Panc1 (cell line): ENCODE data around the gene EPHA8. TPM values are rescaled to one million over a fixed set of nuclear protein-coding genes. Genes with fewer than 3 reads are reported as not detected.

Experiments
- ATAC-seq: fragments of 200-7000 bp; cut with Tn5 transposase; 2 replicates; pipeline ENCODE4 v1.9.1; 2020; ENCODE audit warnings: mild to moderate bottlenecking, moderate library complexity
- Bru-seq: library from RNA; stranded (reverse); fragments of 400-500 nt; gene quantifications from one replicate; lab custom pipeline; 2021; lab: Mats Ljungman, UMichigan
- BruChase-seq, 2 experiments: library from RNA; stranded (reverse); fragments of 400-500 nt; gene quantifications; one replicate each; lab custom pipeline; 2021; lab: Mats Ljungman, UMichigan
- BruUV-seq: library from RNA; stranded (reverse); fragments of 400-500 nt; replicated peaks from 2 replicates; lab custom pipeline; 2021; lab: Mats Ljungman, UMichigan
- CTCF ChIA-PET: fragments of 300-600 bp; sonication (Branson Sonifier 250); formaldehyde crosslinking; loops from one replicate; lab custom pipeline; 2022; ENCODE audit warnings: antibody characterized with exemption; lab: Charles Lee
- POLR2A ChIA-PET: fragments of 300-600 bp; sonication (Branson Sonifier 250); formaldehyde crosslinking; loops from one replicate; lab custom pipeline; 2022; ENCODE audit warnings: antibody characterized with exemption; lab: Charles Lee
- DNase-seq: peaks from one replicate; pipeline ENCODE4 v3.0.0-alpha.2; 2010; ENCODE audit warnings: low read depth, low spot score
- H3K27ac ChIP-seq: 2 replicates; pipeline ENCODE4 v1.5.1; 2011; ENCODE audit warnings: mild to moderate bottlenecking, low read length, inconsistent platforms
- H3K27me3 ChIP-seq: fragments of 200-500 bp; sonication (Bioruptor generic); 2 replicates; pipeline ENCODE4 v1.6.0; 2014; ENCODE audit warnings: low read length, inconsistent platforms; ENCODE audit not compliant: control insufficient read depth, insufficient read depth
- H3K36me3 ChIP-seq: fragments of 200-500 bp; sonication (Bioruptor generic); 2 replicates; pipeline ENCODE4 v1.5.1; 2014; ENCODE audit warnings: inconsistent platforms, mild to moderate bottlenecking, low read length, moderate library complexity; ENCODE audit not compliant: control insufficient read depth, insufficient read depth
- H3K4me1 ChIP-seq: 2 replicates; pipeline ENCODE4 v1.5.1; 2011; ENCODE audit warnings: inconsistent platforms, mild to moderate bottlenecking, low read length, moderate library complexity; ENCODE audit not compliant: control insufficient read depth, insufficient read depth
- H3K4me3 ChIP-seq, 2 experiments: 2 replicates each; pipeline ENCODE4 v1.5.1; 2011 to 2012; ENCODE audit warnings: low read depth in 2 of 2, low read length in 2 of 2, mild to moderate bottlenecking in 2 of 2, inconsistent platforms in 1 of 2, moderate library complexity in 1 of 2
- H3K9me3 ChIP-seq: fragments of 200-500 bp; sonication (Bioruptor generic); 2 replicates; pipeline ENCODE4 v1.5.1; 2014; ENCODE audit warnings: low read depth, mild to moderate bottlenecking, inconsistent platforms, low read length, moderate library complexity; ENCODE audit not compliant: control insufficient read depth, insufficient read depth
- POLR2AphosphoS5 ChIP-seq: IDR thresholded peaks from 2 replicates; pipeline ENCODE4 v1.6.1; 2012; ENCODE audit warnings: mild to moderate bottlenecking, low read depth, low read length, moderate library complexity
- SIN3A ChIP-seq: IDR thresholded peaks from 2 replicates; pipeline ENCODE4 v1.6.1; 2012; ENCODE audit warnings: low read depth, mild to moderate bottlenecking, low read length, moderate library complexity, borderline replicate concordance; ENCODE audit not compliant: insufficient read depth
- TCF7L2 ChIP-seq: IDR thresholded peaks from 2 replicates; pipeline ENCODE4 v1.6.1; 2011; ENCODE audit warnings: mild to moderate bottlenecking, low read depth, low read length, inconsistent platforms
- in situ Hi-C: cut with HindIII; loops from 2 replicates; pipeline ENCODE4 v1.10.0; 2016; ENCODE audit warnings: low sequenced_read_pairs, low pct_unique_long_range_greater_than_20kb
- intact Hi-C: fragments of 100-400 bp; cut with micrococcal nuclease; formaldehyde crosslinking; loops from one replicate; pipeline ENCODE4 v1.10.0; 2022; ENCODE audit not compliant: unreplicated experiment
- long read RNA-seq: library from polyadenylated mRNA; unstranded; transcript quantifications from one replicate; pipeline ENCODE4 v2.0.0, GENCODE V29; 2021; ENCODE audit not compliant: unreplicated experiment
- polyA plus RNA-seq: library from polyadenylated mRNA; unstranded; fragments of >200 nt; gene quantifications from one replicate; pipeline ENCODE4 v1.2.1, GENCODE V29; 2012; ENCODE audit warnings: missing spikeins; ENCODE audit not compliant: insufficient read length
- total RNA-seq: library from RNA; stranded (reverse); gene quantifications from one replicate; pipeline ENCODE4 v1.2.1, GENCODE V29; 2021; ENCODE audit not compliant: unreplicated experiment
- TF ChIP-seq, protein P1 (sequence below): fragments of 450-650 bp; IDR thresholded peaks from 2 replicates; pipeline ENCODE4 v1.5.1; 2017; ENCODE audit warnings: mild to moderate bottlenecking
- TF ChIP-seq, protein P2 (sequence below), 2 experiments: IDR thresholded peaks; 2 replicates each; pipeline ENCODE4 v1.6.1; 2011 to 2012; ENCODE audit warnings: low read depth in 2 of 2, control low read depth in 1 of 2, low read length in 1 of 2, mild to moderate bottlenecking in 1 of 2, moderate library complexity in 1 of 2; ENCODE audit not compliant: insufficient read depth in 1 of 2

EPHA8 gene
- not detected for total RNA-seq
- not detected for polyA plus RNA-seq
- Bru-seq, nascent RNA, result percentile 5 among the genes with signal in this experiment
- percentile 10 among the genes with signal in this experiment for BruChase-seq, experiment 1, labeled RNA remaining after a 2-hour chase
- BruChase-seq, experiment 2, labeled RNA remaining after a 6-hour chase, result percentile 10 among the genes with signal in this experiment
- long read RNA-seq, result 0 reads

GRCh38 chr1:22562584-22563583, at the start of gene EPHA8:
Gene EPHA8, plus strand, starts transcription at chr1:22563489. Its CDS starts 147 bp downstream, at chr1:22563636.
- TF ChIP-seq SIN3A (no peak), POLR2AphosphoS5 (no peak), TCF7L2 (no peak)
- TF ChIP-seq, protein P1, sequence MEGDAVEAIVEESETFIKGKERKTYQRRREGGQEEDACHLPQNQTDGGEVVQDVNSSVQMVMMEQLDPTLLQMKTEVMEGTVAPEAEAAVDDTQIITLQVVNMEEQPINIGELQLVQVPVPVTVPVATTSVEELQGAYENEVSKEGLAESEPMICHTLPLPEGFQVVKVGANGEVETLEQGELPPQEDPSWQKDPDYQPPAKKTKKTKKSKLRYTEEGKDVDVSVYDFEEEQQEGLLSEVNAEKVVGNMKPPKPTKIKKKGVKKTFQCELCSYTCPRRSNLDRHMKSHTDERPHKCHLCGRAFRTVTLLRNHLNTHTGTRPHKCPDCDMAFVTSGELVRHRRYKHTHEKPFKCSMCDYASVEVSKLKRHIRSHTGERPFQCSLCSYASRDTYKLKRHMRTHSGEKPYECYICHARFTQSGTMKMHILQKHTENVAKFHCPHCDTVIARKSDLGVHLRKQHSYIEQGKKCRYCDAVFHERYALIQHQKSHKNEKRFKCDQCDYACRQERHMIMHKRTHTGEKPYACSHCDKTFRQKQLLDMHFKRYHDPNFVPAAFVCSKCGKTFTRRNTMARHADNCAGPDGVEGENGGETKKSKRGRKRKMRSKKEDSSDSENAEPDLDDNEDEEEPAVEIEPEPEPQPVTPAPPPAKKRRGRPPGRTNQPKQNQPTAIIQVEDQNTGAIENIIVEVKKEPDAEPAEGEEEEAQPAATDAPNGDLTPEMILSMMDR, result no peak
- TF ChIP-seq, protein P2, sequence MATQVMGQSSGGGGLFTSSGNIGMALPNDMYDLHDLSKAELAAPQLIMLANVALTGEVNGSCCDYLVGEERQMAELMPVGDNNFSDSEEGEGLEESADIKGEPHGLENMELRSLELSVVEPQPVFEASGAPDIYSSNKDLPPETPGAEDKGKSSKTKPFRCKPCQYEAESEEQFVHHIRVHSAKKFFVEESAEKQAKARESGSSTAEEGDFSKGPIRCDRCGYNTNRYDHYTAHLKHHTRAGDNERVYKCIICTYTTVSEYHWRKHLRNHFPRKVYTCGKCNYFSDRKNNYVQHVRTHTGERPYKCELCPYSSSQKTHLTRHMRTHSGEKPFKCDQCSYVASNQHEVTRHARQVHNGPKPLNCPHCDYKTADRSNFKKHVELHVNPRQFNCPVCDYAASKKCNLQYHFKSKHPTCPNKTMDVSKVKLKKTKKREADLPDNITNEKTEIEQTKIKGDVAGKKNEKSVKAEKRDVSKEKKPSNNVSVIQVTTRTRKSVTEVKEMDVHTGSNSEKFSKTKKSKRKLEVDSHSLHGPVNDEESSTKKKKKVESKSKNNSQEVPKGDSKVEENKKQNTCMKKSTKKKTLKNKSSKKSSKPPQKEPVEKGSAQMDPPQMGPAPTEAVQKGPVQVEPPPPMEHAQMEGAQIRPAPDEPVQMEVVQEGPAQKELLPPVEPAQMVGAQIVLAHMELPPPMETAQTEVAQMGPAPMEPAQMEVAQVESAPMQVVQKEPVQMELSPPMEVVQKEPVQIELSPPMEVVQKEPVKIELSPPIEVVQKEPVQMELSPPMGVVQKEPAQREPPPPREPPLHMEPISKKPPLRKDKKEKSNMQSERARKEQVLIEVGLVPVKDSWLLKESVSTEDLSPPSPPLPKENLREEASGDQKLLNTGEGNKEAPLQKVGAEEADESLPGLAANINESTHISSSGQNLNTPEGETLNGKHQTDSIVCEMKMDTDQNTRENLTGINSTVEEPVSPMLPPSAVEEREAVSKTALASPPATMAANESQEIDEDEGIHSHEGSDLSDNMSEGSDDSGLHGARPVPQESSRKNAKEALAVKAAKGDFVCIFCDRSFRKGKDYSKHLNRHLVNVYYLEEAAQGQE (IDR thresholded peaks at IDR 0.05; ENCODE audit: insufficient read depth in 1 of 2, low read depth in 2 of 2, low read length in 1 of 2), result no peak
- ATAC-seq, result no peak
- POLR2A ChIA-PET, result no interaction called here
- Histone ChIP-seq H3K27me3 (peaks cover 21% of the 10 kb centered on the region), H3K36me3 (no peaks in the 10 kb centered on the region), H3K9me3 (no peaks in the 10 kb centered on the region), H3K4me3 (no peak within 1 kb of the TSS; a peak in 1 of 4 replicates), H3K27ac (no peak within 1 kb of the TSS), H3K4me1 (0 out of 2 replicates have a peak, but pooled peaks cover 5% of the 10 kb centered on the region)
- intact Hi-C loops (no loop called here), in situ Hi-C loops (no loop called here)
- CTCF ChIA-PET, result no interaction called here
- no TSS peak for BruUV-seq
- no peak for DNase-seq

- BruUV-seq, result no TSS peak
- POLR2A ChIA-PET, result no interaction called here
- no peak overlapping the region for H3K4me3 ChIP-seq
- CTCF ChIA-PET, result no interaction called here
- H3K27me3 ChIP-seq, result no peaks in the 10 kb centered on the region
- ATAC-seq, result no peak
- peaks cover 22% of the 10 kb centered on the region for H3K36me3 ChIP-seq
- in situ Hi-C loops (no loop called here), intact Hi-C loops (no loop called here)
- no peaks in the 10 kb centered on the region for H3K9me3 ChIP-seq
- H3K27ac ChIP-seq, result no peak overlapping the region
- H3K4me1 ChIP-seq, result no peaks in the 10 kb centered on the region
- TF ChIP-seq, protein P1, result no peak
- TF ChIP-seq, protein P2 (IDR thresholded peaks at IDR 0.05; ENCODE audit: insufficient read depth in 1 of 2, low read depth in 2 of 2, low read length in 1 of 2), result no peak
- TF ChIP-seq POLR2AphosphoS5 (no peak), SIN3A (no peak), TCF7L2 (no peak)
- DNase-seq, result no peak
These were observed 46.2 kb upstream of the EPHA8 start for GRCh38 chr1:22516906-22517571.
